Astrocyte of the spinal cord (primary cell): ENCODE results near the gene APBB2.

Experiments used
- DNase-seq: peaks from one replicate; pipeline ENCODE4 v3.0.0; 2011; ENCODE audit warnings: low read depth, low spot score
- H3K4me3 ChIP-seq: 2 replicates; pipeline ENCODE4 v1.5.1; 2011; ENCODE audit warnings: low read depth, mild to moderate bottlenecking, low read length, moderate library complexity
- CTCF ChIP-seq: IDR thresholded peaks from 2 replicates; pipeline ENCODE4 v1.5.1; 2012; ENCODE audit warnings: low read depth, mild to moderate bottlenecking, low read length, inconsistent platforms
- in situ Hi-C: cut with HindIII; loops from 2 replicates; pipeline ENCODE4 v1.10.0; 2017; ENCODE audit warnings: low sequenced_read_pairs

Gene APBB2

GRCh38 chr4:41178372-41179370 is 35.7 kb downstream of the APBB2 start:
- in situ Hi-C loops, result no loop called here
- TF ChIP-seq CTCF, result no peak
- H3K4me3 ChIP-seq, result no peak overlapping the region
- DNase-seq, result peak; percentile 96

- peak; percentile 34 for TF ChIP-seq CTCF
- peak; percentile 79 for DNase-seq
- in situ Hi-C loops, result no loop called here
- H3K4me3 ChIP-seq, result no peak overlapping the region
Measured at GRCh38 chr4:41177016-41177415, 37.3 kb downstream of the APBB2 start.

- in situ Hi-C loops, result no loop called here
- DNase-seq, result peak; percentile 78
- no peak for TF ChIP-seq CTCF
- H3K4me3 ChIP-seq, result no peak overlapping the region
Measured at GRCh38 chr4:41176340-41176739, 38.0 kb downstream of the APBB2 start.

- DNase-seq, result no peak
- in situ Hi-C loops, result no loop called here
Measured at GRCh38 chr4:41175794-41176193, 38.5 kb downstream of the APBB2 start.

GRCh38 chr4:41174444-41174843 is 39.9 kb downstream of the APBB2 start:
- no peak overlapping the region for H3K4me3 ChIP-seq
- no peak for TF ChIP-seq CTCF
- DNase-seq, result no peak
- in situ Hi-C loops, result no loop called here

More at GRCh38 chr4:41175794-41176193, 38.5 kb downstream of the APBB2 start:
- TF ChIP-seq CTCF, result no peak
- no peak overlapping the region for H3K4me3 ChIP-seq

GRCh38 chr4:41172786-41173185 is 41.6 kb downstream of the APBB2 start:
- TF ChIP-seq CTCF, result no peak
- no peak overlapping the region for H3K4me3 ChIP-seq
- in situ Hi-C loops, result no loop called here
- no peak for DNase-seq
